Hypothalamus (tissue), 51 donors: ENCODE results near the gene KCNH1.

Experiments used
- DNase-seq, 51 donors: peaks; one replicate each; lab custom pipeline; 2025; lab: John Stamatoyannopoulos, UW

Gene KCNH1

DNA sequence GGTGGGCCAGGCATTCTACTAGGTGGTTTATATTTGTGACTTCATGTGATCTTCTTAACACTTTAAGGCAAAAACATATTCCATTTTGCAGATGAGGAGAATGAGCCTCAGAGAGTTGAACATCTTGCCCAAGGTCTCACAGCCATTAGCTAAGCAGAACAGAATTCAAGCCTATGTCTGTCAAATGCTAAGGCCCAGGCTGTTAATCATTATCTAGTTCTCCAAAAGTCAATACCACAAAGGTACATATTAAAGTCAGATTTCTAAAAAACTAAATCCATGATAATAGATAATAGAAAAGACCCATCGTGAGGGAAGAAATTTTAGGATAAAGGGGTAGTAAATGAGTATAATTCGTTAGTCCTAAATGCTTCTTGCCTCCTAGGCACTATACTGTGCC is 234.3 kb downstream of the KCNH1 start:
- DNase-seq = no peak

DNA sequence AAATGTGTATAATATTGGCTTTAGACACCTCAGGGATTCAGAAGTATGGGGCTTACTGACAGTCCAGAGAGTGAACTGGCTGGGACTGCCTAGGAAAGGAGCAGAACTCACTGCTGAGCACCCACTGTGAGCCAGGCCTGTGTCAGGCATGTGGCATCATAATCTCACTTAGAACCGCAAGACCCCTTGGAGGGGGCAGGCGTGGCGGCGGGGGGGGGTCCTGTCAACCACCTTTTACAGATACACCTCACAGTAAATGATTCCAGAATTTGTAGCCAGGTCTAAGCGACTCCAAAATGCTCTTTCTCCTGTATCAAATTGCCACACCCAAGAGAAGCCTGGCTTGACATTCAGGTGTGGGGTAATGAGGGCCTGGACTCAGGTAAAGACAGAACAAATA is 235.5 kb downstream of the KCNH1 start:
- DNase-seq = no peak

DNA sequence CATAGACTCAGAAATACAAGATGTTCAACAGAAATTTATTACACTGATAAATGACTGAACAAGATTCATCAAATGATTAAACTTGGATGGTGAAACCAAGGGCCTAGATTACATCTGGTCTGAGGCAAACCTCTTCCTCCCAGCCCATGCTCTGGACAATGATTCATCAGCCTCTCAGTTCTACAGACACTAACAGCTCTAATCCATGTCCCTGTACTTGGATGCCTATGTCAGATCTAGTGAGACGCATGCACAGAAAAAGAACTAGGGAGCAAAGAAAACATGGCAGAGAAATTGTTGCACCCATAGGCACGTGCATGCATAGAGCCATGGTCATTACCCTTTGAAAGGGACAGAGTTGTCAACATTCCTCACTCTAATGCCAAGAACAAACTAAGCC is 250.1 kb downstream of the KCNH1 start:
- DNase-seq = no peak

DNA sequence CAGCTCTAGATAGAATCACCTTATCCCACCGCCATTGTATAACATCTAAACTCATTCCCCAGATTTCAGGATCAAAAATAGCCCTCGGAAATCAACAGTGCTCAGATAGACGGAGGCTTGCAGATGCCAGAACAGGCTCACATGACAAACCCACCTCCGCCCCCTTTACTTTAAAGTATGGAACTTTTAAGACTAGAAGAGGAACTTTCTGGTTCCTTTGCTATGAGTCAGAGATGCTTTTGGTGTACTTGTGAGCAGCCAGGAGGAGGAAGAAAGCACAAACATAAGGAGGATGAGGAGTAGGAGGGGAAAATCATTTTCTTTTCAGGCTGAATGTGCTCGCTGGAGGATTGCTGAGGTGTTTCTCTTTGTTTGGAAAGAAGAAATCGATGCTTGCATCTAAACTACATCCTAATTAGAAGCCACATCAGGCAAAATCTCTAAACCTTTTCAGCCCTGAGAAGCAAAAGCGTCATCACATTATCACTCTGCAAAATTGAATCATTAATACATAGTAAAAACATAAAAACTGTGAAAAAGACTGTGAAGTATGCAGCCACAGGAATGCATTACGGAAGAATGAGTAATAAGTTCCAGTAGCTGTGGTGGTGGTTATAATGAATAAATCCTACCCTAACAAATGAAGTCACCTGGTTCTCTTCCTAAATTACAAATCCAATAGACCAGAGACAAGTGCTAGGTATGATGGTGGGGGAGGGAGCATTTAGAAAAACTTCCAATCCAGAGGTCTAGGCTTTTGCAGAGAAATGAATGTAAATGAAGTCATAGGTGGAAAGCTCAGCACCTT is 251.3 kb downstream of the KCNH1 start:
- peak in 2 of 51 donors; percentile 6 to 72 for DNase-seq

DNA sequence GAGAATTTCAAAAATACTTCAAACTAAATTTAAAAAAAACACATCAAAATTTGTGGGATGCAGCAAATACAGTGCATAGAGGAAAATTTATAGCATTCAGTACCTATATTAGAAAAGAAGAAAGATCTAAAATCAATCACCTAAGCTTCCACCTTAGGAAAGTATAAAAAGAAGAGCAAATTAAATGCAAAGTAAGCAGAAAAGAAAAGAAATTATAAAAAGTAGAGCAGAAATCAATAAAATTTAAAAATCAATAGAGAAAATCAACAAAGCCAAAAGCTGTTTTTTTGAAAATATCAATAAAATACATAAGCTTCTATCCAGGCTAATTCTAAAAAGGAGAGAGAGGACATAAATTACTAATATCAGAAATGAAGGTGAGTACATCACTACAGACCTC is 255.4 kb downstream of the KCNH1 start:
- DNase-seq = no peak

DNA sequence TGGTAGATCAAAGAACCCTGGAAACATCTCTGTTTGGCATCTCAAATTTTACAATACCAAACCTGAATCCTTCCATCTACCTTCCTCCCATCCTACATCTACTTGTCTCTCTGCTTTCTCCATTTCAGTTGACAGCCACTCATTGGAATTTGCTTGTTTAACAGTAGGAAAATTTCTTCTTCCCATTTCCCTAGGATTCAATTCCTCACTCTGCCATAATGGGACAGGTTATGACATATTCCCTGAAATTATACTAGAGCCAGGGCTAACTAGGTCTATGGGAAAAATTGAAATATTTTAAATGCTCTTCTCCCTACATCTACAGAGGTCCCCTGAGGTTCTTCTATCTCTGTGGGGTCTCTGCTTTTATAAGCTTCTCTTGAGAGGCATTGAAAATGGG is 257.7 kb downstream of the KCNH1 start:
- no peak for DNase-seq

DNA sequence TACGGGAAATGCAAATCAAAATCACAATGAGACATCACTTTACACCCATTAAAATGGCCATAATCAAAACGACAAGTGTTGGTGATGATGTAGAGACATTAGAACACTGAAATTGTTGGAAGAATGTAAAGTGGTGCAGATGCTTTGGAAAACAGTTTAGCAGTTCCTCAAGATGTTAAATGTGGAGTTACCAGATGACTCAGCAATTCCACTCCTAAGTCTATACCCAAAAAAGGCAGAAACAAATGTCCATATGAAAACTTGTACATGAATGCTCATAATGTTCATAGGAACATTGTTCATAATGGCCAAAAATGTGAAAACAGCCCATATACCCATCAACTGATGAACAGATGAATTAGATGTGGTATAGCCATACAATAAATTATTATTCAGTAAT is 267.4 kb downstream of the KCNH1 start:
- no peak for DNase-seq

DNA sequence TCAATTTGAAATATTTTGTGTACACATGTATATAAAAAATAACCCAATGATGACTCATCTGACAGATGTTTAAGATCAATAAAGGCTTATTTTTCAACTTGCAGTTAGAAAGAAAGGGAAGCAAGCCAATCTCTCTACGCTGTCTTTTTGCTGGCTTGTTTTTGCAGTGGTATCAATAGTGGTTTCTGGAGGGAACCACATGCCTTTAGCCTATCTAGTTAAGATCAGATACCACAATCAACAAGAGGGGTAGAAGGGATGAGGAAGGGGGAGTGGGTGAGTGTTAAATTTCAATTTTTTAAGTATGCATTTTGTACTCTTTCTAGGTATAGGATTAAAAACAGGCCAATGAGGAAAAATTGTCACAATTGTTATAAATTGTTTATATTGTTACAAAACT is 276.2 kb downstream of the KCNH1 start:
- no peak for DNase-seq

DNA sequence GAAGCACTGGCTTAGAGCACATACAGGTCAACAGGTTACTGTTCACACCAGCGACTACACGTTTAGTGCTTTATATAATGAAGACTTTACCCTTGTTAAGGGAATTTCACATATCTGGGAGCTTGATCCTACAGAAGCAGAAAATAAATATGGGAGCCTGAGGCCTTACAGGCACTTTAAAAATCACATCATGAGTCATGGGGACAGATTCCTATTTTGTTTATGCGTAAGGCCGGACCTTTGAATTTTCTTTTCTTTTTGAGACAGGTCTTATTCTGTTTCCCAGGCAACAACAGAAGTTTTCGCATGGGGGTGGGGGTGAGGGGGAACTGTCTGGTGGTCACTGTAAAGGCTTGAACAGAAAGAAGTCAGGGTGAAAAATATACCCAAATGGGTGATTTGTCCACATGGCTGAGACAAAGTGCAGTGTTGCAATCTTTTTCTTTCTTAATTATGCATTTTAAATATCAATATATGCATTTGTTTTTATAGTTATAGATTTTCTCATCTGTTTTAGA is 276.7 kb downstream of the KCNH1 start:
- no peak for DNase-seq

DNA sequence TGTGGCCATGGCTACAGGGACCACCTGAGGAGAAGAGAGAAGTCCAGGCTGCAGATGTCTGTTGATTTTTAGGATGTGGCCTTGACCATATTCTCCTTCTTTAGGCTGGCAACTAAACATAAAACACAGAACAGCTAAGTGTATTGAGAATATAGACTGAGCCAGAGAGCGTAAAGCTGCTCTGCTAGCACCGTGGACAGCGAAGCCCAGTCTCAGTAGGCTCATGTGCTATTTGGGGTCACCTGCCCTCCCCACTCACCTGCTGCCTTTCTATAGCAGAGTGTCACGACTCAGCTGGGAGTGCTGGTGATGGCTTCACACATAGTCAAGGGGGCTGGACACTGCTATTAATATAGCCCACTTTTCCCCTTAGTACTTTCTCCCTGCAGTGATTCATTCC is 278.5 kb downstream of the KCNH1 start:
- no peak for DNase-seq

DNA sequence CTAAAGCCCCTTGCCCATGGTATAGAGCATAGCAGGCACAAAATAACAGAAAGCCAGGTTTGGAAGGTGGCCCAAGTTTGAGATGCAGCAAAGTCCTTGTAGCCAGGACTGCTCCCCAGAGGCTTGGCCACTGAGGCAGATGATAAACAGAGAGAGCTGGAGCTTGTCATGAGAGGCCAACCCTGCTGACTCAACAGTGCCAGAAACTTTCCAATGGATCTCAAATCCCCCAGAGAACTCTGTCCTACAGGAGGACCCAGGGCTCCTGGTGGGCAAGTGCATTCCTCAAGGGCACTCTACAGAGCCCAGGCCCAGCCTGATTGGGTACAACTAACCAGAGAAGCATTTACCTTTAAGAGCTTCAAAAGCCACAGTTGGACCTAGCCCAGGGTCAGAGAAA is 280.7 kb downstream of the KCNH1 start:
- no peak for DNase-seq

DNA sequence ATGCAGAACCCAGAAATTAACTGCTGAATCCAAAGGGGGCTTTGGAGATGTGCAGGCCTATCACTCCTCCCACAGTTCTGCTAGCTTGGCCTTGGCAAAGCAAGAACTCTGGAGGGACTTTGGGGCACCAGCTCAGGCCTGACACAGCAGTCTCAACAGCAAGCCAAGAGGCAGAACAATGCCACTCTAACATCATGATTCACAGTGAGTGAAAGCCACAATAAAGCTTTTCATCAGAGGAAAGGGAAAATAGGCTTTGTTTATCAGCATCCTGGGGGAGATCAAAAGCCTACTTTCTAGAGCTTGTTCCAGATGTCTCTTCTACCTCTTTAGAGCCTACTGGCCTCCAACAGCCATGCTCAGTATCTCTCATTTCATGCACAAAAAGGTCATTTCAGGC is 283.4 kb downstream of the KCNH1 start:
- peak in 37 of 51 donors; percentile 10 to 91 (median 65) for DNase-seq

DNA sequence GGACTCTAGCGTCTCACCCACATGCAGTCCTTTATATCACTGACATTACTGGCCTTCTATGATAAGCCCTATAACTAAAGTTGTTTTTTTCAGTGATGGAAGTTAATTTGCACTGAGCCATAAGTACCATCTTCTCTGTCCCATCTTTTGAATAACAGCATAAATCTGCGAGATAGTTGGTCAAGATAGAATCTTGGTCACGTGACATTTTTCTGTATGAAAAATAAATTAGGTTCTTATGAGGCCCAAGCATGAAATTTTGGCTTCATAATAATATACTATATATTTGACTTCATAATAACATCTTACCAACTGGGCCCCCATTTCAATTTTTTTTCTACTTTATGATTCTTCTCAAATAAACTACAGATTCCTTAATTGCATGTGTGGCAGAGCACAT is 285.5 kb downstream of the KCNH1 start:
- DNase-seq = no peak

DNA sequence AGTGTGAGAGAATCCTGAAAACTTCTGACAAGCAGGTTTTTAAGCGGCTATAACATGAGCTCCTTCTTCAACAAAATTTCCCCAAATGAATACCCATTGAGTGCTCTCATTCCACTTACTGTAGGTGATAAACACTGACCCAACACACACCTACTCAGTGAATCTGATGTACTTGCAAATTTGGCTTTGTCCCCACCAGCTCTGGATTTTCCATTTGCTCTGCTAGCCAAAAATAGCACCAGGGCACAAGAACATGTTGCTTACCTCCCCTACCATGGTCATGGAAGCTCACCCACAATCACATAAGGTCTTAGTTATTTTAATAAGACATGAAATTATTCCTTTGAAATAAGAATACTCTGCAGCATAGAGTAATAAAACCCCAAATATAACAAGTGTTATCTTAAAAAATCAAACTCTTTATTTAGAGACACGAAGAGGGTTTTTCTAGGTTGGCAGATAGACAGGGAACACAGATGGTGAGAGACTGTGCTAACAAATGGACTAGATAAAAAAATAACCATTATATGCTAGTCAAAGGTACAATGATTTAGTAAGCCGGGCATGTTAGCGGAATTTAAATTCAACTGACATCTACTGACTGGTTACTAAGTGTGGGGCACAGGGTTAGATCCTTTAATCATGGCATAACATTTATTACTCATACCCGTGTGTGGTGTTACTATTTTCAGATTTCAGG is 291.9 kb downstream of the KCNH1 start:
- peak in 1 of 51 donors; percentile 10 for DNase-seq

DNA sequence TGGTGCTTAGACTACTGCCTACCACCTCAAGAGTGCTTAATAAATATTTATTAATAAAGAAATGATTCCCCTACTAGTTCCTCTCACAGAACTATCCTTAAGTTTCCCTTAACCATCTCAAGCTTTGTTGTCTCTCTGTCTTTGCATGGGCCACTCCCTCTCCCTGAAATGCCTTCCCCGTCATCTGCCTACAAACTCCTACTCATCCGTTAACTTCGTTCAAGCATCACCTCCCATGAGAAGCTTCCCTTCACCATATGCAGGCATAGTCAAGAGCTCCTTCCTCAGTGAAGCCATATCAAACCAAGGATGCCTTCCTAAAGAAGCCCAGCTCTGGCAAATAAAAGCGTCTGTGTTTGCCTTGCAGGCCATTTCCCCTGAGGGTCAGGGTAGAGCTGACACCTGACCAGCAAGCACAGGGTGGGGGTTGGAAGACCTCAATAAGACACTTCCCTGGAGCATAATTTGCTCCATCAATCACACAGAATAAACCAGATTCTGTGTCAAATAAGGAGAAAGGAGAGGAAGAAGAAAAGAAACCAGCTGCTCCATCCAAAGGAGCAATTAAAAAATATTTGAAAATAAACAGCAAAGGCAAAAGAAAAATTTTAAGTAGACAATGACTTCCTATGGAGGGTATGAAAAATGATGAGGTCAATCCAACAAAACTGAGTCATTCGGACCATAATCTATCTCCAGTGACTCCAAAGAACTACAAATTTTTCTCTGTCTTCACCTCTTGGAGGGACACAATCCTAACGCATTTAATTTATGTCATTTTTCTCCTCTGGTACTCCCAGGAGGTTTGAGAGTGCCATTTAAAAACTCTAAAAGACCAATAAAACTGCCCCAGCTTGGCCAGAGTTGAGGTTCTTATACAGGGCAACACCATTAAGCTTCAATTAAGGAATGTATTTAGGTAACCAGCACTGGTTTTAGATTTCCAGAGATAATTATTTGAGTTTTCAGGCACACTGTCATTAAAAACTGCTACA is 303.6 kb downstream of the KCNH1 start:
- no peak for DNase-seq

DNA sequence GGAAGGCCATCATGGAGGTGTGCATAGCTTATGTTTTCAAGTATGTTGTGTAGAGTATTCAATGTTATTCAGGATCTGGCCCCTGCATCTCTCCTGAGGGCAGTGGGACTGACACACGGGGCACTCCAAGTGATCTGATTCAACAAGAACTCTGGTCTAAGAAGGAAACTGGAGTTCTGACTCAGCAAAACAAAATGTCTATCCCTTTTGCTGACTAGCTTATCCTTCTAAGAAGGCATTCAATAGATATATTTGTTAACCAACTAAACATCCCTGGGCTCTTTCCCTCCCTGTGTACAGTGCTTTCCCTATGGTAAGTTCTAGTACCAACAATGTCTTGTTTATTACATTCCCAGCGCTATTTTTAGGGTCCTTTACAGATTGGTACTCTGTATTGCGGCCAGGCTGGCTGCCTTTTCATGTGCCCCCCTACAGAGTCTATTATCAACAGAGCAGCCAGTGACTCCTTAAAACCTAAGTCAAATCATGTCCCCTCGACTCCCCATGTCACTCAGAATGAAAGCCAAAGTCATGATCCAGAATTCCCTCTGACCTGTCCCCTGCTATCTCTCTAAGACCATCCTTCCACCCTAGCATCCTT is 304.9 kb downstream of the KCNH1 start:
- DNase-seq = no peak

DNA sequence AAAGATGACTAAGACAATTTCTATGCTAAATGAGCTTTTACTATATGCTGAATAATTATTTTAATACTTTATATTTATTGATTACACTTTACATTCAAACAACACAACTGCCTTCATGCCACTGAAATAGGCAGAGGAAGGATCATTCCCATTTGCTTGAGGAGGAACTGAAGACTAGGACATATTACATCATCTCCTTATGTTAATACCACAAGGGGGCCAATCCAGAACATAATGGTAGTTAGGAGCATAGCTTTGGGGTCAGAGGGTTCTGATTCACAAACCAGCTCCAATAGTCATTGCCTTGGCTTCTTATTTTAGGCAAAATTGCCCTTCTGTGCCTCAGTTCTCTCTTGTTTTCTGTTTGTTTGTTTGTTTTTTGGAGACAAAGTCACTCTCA is 306.5 kb downstream of the KCNH1 start:
- DNase-seq = no peak

DNA sequence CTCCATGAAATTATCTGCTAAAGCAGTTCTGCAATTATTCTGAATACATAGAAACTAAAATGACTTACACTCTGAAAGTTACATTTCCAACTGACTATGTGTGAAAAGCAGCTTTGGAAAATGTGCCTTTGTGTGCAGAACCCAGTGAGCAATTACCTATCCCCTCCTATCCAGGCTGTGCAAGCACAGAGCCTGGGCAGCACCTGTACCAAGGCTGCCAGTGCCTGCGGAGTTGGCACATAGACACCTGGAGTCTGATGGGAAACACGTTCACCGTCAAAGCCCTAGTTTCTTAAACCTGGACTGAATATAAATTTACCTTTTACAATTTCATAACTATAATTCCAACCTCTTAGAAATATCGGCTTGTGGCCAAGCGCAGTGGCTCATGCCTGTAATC is 307.3 kb downstream of the KCNH1 start:
- no peak for DNase-seq

DNA sequence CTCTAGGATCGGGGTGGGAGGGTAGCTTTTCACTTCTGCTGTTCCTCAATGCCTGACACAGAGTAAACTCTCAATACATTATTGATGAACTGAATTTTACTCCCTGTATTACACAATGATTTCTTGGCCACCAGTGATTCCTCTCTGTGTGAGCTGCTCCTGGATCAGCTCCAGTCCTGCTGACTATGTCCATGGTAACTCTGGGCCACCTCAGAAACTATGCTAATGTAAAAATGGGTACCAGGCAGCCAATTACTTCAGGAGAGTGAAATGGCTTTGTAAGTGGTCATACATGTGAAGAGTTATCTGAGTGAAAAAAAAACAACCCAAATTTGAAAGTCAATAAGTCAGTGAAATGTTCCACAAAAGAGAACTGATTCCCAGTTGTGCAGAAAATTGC is 311.0 kb downstream of the KCNH1 start:
- peak in 4 of 51 donors; percentile 2 to 14 (median 10) for DNase-seq

DNA sequence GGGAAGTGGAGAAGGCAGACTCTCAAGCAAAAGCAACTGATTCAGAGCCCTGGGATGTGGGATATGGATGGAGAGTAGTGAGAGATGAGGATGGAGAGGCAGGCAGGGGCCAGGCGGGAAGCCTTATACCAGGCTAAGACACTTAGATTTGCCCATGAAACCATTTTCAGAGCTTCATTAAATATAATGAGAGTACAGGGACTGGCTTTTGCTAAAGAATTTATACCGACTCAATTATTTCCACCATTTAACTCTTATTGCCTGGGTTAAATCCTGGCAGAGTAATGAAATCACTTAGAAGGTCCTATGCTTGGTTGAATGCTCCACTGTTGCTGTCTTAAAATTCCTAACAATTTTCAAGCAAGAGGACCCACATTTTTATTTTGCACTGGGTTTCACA is 311.7 kb downstream of the KCNH1 start:
- DNase-seq = no peak
